SK-N-SH (cell line): ENCODE data around the gene TNRC6C. TPM values are rescaled to one million over a fixed set of nuclear protein-coding genes. Genes with fewer than 3 reads are reported as not detected.

ENCODE experiments used
- CTCF ChIA-PET: fragments of 300-600, 350-600 bp; formaldehyde crosslinking; extraction: SDS; loops from one replicate; lab custom pipeline; 2021; lab: Yijun Ruan, JAX
- POLR2A ChIA-PET: fragments of 350-600 bp; sonication (Branson Sonifier 250); formaldehyde crosslinking; extraction: SDS; loops from one replicate; lab custom pipeline; 2020; ENCODE audit warnings: antibody characterized with exemption, inconsistent platforms; lab: Yijun Ruan, JAX
- DNase-seq: peaks from one replicate; pipeline ENCODE4 v3.0.0; 2012
- H2AFZ ChIP-seq: fragments of 200-600 bp; sonication (generic); 2 replicates; pipeline ENCODE4 v1.8.1; 2016; ENCODE audit warnings: antibody characterized with exemption, mild to moderate bottlenecking, low read depth
- H3F3A ChIP-seq: fragments of 200-600 bp; sonication (generic); replicated peaks from 2 replicates; pipeline ENCODE3; 2016; ENCODE audit warnings: antibody characterized with exemption, mild to moderate bottlenecking; ENCODE audit not compliant: insufficient read depth
- H3K27ac ChIP-seq, 2 experiments: fragments of 200-500 bp in 1 of 2; fragments of 200-600 bp in 1 of 2; sonication (Bioruptor generic) in 1 of 2; sonication (generic), shearing (Covaris generic) in 1 of 2; 2 replicates each; pipeline versions ENCODE4 v1.5.1 to v1.6.1; 2014 to 2016; ENCODE audit warnings: low read depth in 2 of 2, inconsistent platforms in 1 of 2, low read length in 1 of 2, mild to moderate bottlenecking in 1 of 2, mixed read lengths in 1 of 2
- H3K27me3 ChIP-seq: fragments of 200-600 bp; sonication (generic), shearing (Covaris generic); 2 replicates; pipeline ENCODE4 v1.6.1; 2016; ENCODE audit warnings: mixed run types; ENCODE audit not compliant: insufficient read depth
- H3K36me3 ChIP-seq, 2 experiments: fragments of 200-500 bp in 1 of 2; fragments of 200-600 bp in 1 of 2; sonication (Bioruptor generic) in 1 of 2; sonication (generic) in 1 of 2; replicated peaks in 1 of 2; 2 replicates each; pipeline versions ENCODE3 to v1.5.1; 2014 to 2016; ENCODE audit warnings: low read length in 1 of 2, mild to moderate bottlenecking in 1 of 2; ENCODE audit not compliant: insufficient read depth in 2 of 2, control insufficient read depth in 1 of 2
- H3K4me1 ChIP-seq, 2 experiments: fragments of 200-500 bp in 1 of 2; fragments of 200-600 bp in 1 of 2; sonication (Bioruptor generic) in 1 of 2; sonication (generic), shearing (Covaris generic) in 1 of 2; 2 replicates each; pipeline versions ENCODE4 v1.5.1 to v1.6.1; 2014 to 2016; ENCODE audit warnings: low read depth in 1 of 2, low read length in 1 of 2, mixed run types in 1 of 2; ENCODE audit not compliant: insufficient read depth in 2 of 2, control insufficient read depth in 1 of 2
- H3K4me2 ChIP-seq: fragments of 200-600 bp; sonication (generic), shearing (Covaris generic); 2 replicates; pipeline ENCODE4 v1.6.1; 2017; ENCODE audit warnings: mixed run types
- H3K4me3 ChIP-seq, 2 experiments: fragments of 200-500 bp in 1 of 2; fragments of 200-600 bp in 1 of 2; sonication (Bioruptor generic) in 1 of 2; sonication (generic), shearing (Covaris generic) in 1 of 2; 2 replicates each; pipeline versions ENCODE4 v1.5.1 to v1.8.1; 2014 to 2016; ENCODE audit warnings: low read depth in 2 of 2, inconsistent platforms in 1 of 2, low read length in 1 of 2, mild to moderate bottlenecking in 1 of 2, mixed read lengths in 1 of 2, moderate library complexity in 1 of 2
- H3K79me2 ChIP-seq: fragments of 200-600 bp; sonication (generic); 2 replicates; pipeline ENCODE4 v1.8.1; 2017; ENCODE audit warnings: mild to moderate bottlenecking; ENCODE audit not compliant: insufficient read depth
- H3K9ac ChIP-seq: fragments of 200-600 bp; sonication (generic); 2 replicates; pipeline ENCODE4 v1.6.1; 2017; ENCODE audit warnings: mixed run types
- H3K9me2 ChIP-seq: fragments of 200-600 bp; sonication (generic); 2 replicates; pipeline ENCODE4 v1.6.1; 2017; ENCODE audit warnings: mixed run types
- H3K9me3 ChIP-seq: fragments of 200-600 bp; sonication (generic); 2 replicates; pipeline ENCODE4 v1.6.1; 2017; ENCODE audit warnings: mixed run types, mild to moderate bottlenecking, moderate library complexity
- H4K20me1 ChIP-seq: fragments of 200-600 bp; sonication (generic); 2 replicates; pipeline ENCODE4 v1.6.1; 2017; ENCODE audit warnings: mild to moderate bottlenecking, mixed run types; ENCODE audit not compliant: insufficient read depth
- EZH2phosphoT487 ChIP-seq: fragments of 200-600 bp; sonication (generic); IDR thresholded peaks from 2 replicates; pipeline ENCODE4 v1.6.1; 2017; ENCODE audit warnings: low read depth, mixed run types, mild to moderate bottlenecking, antibody characterized with exemption, moderate library complexity, borderline replicate concordance
- FOSL2 ChIP-seq: IDR thresholded peaks from 2 replicates; pipeline ENCODE4 v1.4.0; 2012; ENCODE audit warnings: low read depth, mild to moderate bottlenecking, moderate library complexity, borderline replicate concordance
- GABPA ChIP-seq: IDR thresholded peaks from 2 replicates; pipeline ENCODE4 v1.4.0; 2012; ENCODE audit warnings: low read depth, mild to moderate bottlenecking
- JUND ChIP-seq: IDR thresholded peaks from 2 replicates; pipeline ENCODE4 v1.4.0; 2012
- NRF1 ChIP-seq: IDR thresholded peaks from 2 replicates; pipeline ENCODE4 v1.6.1; 2012; ENCODE audit warnings: low read depth, mild to moderate bottlenecking, low read length
- RCOR1 ChIP-seq: fragments of 150-350 bp; IDR thresholded peaks from 2 replicates; pipeline ENCODE4 v1.6.1; 2017; ENCODE audit warnings: antibody characterized with exemption, low read length
- RXRA ChIP-seq: IDR thresholded peaks from 2 replicates; pipeline ENCODE4 v1.4.0; 2012; ENCODE audit warnings: low read depth, mild to moderate bottlenecking, borderline replicate concordance
- SIN3A ChIP-seq: IDR thresholded peaks from 2 replicates; pipeline ENCODE4 v1.6.1; 2012; ENCODE audit warnings: low read depth, mild to moderate bottlenecking, low read length, moderate library complexity, borderline replicate concordance
- SMC3 ChIP-seq: IDR thresholded peaks from 2 replicates; pipeline ENCODE4 v1.6.1; 2012; ENCODE audit warnings: low read depth, low read length, improper control_type of control experiment
- TAF1 ChIP-seq: IDR thresholded peaks from 2 replicates; pipeline ENCODE4 v1.6.1; 2012; ENCODE audit warnings: low read depth, mild to moderate bottlenecking, low read length, moderate library complexity, borderline replicate concordance
- TCF12 ChIP-seq: IDR thresholded peaks from 2 replicates; pipeline ENCODE4 v1.4.0; 2012
- YY1 ChIP-seq: IDR thresholded peaks from 2 replicates; pipeline ENCODE4 v1.4.0; 2012; ENCODE audit warnings: low read depth, mild to moderate bottlenecking
- polyA plus RNA-seq, 3 experiments: library from polyadenylated mRNA; depleted of rRNA; stranded (reverse); fragments of >200 nt; gene quantifications; 2 replicates each; pipeline ENCODE4 v1.2.3, GENCODE V29; 2012
- TF ChIP-seq, protein P1 (sequence below): IDR thresholded peaks from 2 replicates; pipeline ENCODE4 v1.4.0; 2012; ENCODE audit warnings: low read depth, borderline replicate concordance
- TF ChIP-seq, protein P2 (sequence below): fragments of 150-350 bp; IDR thresholded peaks from 2 replicates; pipeline ENCODE4 v1.6.1; 2016; ENCODE audit warnings: mild to moderate bottlenecking, low read depth, low read length
- TF ChIP-seq, protein P3 (sequence below): fragments of 200-600 bp; sonication (generic); IDR thresholded peaks from 2 replicates; pipeline ENCODE4 v1.6.1; 2017; ENCODE audit warnings: antibody characterized with exemption, mild to moderate bottlenecking, moderate library complexity
- TF ChIP-seq, protein P4 (sequence below): IDR thresholded peaks from 2 replicates; pipeline ENCODE4 v1.6.1; 2012; ENCODE audit warnings: mild to moderate bottlenecking, low read depth, low read length, moderate library complexity
- TF ChIP-seq, protein P5 (sequence below): IDR thresholded peaks from 2 replicates; pipeline ENCODE4 v1.4.0; 2012; ENCODE audit warnings: low read depth
- TF ChIP-seq, protein P6 (sequence below): IDR thresholded peaks from 2 replicates; pipeline ENCODE4 v1.4.0; 2012; ENCODE audit warnings: low read depth, borderline replicate concordance

TNRC6C gene
- polyA plus RNA-seq, 1 of the 3 experiments (the other 2 are of a cell fraction): 2.2 TPM

DNA sequence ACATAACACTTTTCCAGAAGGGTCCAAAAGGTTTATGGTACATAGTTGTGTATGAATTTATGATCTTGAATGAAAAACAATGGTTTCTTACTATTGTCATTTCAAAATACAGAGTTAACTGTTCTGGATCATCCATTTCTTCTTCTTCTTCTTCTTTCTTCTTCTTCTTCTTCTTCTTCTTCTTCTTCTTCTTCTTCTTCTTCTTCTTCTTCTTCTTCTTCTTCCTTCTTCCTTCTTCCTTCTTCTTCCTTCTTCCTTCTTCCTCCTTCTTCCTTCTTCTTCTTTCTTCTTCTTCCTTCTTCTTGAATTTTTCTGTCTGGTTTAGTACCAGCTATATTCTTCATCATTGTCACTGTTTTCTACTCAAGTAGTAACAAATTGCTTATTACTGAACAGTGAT, 47.8 kb downstream of the TNRC6C start:
- TF ChIP-seq, protein P1, sequence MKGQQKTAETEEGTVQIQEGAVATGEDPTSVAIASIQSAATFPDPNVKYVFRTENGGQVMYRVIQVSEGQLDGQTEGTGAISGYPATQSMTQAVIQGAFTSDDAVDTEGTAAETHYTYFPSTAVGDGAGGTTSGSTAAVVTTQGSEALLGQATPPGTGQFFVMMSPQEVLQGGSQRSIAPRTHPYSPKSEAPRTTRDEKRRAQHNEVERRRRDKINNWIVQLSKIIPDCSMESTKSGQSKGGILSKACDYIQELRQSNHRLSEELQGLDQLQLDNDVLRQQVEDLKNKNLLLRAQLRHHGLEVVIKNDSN: no peak
- TF ChIP-seq, protein P2, sequence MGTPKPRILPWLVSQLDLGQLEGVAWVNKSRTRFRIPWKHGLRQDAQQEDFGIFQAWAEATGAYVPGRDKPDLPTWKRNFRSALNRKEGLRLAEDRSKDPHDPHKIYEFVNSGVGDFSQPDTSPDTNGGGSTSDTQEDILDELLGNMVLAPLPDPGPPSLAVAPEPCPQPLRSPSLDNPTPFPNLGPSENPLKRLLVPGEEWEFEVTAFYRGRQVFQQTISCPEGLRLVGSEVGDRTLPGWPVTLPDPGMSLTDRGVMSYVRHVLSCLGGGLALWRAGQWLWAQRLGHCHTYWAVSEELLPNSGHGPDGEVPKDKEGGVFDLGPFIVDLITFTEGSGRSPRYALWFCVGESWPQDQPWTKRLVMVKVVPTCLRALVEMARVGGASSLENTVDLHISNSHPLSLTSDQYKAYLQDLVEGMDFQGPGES: no peak
- TF ChIP-seq NRF1 (no peak), TCF12 (no peak), SIN3A (no peak), SMC3 (no peak), YY1 (no peak), FOSL2 (no peak), RCOR1 (no peak), GABPA (no peak), EZH2phosphoT487 (no peak), JUND (no peak), TAF1 (no peak), RXRA (no peak)
- TF ChIP-seq, protein P3, sequence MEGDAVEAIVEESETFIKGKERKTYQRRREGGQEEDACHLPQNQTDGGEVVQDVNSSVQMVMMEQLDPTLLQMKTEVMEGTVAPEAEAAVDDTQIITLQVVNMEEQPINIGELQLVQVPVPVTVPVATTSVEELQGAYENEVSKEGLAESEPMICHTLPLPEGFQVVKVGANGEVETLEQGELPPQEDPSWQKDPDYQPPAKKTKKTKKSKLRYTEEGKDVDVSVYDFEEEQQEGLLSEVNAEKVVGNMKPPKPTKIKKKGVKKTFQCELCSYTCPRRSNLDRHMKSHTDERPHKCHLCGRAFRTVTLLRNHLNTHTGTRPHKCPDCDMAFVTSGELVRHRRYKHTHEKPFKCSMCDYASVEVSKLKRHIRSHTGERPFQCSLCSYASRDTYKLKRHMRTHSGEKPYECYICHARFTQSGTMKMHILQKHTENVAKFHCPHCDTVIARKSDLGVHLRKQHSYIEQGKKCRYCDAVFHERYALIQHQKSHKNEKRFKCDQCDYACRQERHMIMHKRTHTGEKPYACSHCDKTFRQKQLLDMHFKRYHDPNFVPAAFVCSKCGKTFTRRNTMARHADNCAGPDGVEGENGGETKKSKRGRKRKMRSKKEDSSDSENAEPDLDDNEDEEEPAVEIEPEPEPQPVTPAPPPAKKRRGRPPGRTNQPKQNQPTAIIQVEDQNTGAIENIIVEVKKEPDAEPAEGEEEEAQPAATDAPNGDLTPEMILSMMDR: no peak
- TF ChIP-seq, protein P4, sequence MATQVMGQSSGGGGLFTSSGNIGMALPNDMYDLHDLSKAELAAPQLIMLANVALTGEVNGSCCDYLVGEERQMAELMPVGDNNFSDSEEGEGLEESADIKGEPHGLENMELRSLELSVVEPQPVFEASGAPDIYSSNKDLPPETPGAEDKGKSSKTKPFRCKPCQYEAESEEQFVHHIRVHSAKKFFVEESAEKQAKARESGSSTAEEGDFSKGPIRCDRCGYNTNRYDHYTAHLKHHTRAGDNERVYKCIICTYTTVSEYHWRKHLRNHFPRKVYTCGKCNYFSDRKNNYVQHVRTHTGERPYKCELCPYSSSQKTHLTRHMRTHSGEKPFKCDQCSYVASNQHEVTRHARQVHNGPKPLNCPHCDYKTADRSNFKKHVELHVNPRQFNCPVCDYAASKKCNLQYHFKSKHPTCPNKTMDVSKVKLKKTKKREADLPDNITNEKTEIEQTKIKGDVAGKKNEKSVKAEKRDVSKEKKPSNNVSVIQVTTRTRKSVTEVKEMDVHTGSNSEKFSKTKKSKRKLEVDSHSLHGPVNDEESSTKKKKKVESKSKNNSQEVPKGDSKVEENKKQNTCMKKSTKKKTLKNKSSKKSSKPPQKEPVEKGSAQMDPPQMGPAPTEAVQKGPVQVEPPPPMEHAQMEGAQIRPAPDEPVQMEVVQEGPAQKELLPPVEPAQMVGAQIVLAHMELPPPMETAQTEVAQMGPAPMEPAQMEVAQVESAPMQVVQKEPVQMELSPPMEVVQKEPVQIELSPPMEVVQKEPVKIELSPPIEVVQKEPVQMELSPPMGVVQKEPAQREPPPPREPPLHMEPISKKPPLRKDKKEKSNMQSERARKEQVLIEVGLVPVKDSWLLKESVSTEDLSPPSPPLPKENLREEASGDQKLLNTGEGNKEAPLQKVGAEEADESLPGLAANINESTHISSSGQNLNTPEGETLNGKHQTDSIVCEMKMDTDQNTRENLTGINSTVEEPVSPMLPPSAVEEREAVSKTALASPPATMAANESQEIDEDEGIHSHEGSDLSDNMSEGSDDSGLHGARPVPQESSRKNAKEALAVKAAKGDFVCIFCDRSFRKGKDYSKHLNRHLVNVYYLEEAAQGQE: no peak
- TF ChIP-seq, protein P5, sequence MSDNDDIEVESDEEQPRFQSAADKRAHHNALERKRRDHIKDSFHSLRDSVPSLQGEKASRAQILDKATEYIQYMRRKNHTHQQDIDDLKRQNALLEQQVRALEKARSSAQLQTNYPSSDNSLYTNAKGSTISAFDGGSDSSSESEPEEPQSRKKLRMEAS: no peak
- TF ChIP-seq, protein P6, sequence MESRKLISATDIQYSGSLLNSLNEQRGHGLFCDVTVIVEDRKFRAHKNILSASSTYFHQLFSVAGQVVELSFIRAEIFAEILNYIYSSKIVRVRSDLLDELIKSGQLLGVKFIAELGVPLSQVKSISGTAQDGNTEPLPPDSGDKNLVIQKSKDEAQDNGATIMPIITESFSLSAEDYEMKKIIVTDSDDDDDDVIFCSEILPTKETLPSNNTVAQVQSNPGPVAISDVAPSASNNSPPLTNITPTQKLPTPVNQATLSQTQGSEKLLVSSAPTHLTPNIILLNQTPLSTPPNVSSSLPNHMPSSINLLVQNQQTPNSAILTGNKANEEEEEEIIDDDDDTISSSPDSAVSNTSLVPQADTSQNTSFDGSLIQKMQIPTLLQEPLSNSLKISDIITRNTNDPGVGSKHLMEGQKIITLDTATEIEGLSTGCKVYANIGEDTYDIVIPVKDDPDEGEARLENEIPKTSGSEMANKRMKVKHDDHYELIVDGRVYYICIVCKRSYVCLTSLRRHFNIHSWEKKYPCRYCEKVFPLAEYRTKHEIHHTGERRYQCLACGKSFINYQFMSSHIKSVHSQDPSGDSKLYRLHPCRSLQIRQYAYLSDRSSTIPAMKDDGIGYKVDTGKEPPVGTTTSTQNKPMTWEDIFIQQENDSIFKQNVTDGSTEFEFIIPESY: no peak
- TF ChIP-seq, all 33 proteins: peak for 0
- Histone ChIP-seq H3K4me1 (peaks cover under 1 to 19% of the 10 kb centered on the region in 2 experiments; a peak in 2 of 4 replicates), H3F3A (no peaks in the 10 kb centered on the region), H3K79me2 (peaks cover under 1% of the 10 kb centered on the region; the same call in 1 of the 2 replicates), H4K20me1 (no peaks in the 10 kb centered on the region), H3K9ac (no peak overlapping the region), H3K4me3 (no peak overlapping the region), H3K27me3 (no peaks in the 10 kb centered on the region), H3K4me2 (no peak overlapping the region), H3K9me3 (no peaks in the 10 kb centered on the region), H3K9me2 (no peaks in the 10 kb centered on the region), H3K27ac (no peak overlapping the region), H2AFZ (no peak overlapping the region), H3K36me3 (peaks cover 30 to 42% of the 10 kb centered on the region in 2 experiments)
- POLR2A ChIA-PET: interaction anchor here (0.7 kb wide), 1 partner anchor 141 kb away, joined by 3 read pairs; no protein-coding TSS in a partner anchor
- no peak for DNase-seq
- CTCF ChIA-PET: interaction anchor here (0.7 to 6.7 kb wide), 3 partner anchors 10 to 920 kb away, joined by 3 to 126 read pairs (median 9); no protein-coding TSS in a partner anchor
